ENCODE measurements around the gene FIBCD1.
A peak's percentile ranks its signal among the peaks of the same experiment; 100 is the strongest.
"Not testable (repeated sequence)": the region's sequence is repeated elsewhere in the genome, so short reads cannot be mapped to it uniquely, and the experiment has no call there.

The FIBCD1 gene

DNA sequence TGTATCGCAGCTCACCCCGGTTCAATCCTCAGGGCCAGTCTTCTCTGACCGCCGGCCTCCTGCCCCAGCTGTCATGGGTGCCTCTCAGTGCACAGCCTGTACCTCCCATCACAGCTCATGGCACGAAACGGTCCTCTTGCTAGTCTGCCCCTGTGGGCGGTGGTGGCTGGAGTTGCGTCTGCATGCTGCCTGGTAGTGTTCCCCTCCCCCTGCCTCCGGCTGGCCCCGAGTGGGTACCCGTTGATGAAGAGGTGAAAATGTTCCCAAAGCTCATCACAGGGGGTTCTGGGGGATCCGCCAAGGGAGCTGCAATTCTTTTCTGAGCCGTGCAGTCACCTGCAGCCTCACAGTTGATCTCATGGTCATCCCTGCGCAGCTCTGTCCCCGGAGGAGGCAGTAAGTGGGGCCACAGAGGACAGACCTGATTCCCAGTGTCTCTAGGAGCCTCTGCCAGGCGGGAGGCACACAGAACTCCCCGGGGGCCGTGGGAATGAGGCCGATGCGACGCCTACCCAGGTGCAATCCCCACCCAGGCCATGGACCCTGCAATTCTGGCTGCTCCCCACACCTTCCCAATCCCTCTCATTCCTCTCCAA lies 34.7 kb upstream of the FIBCD1 start:
- DNase-seq (ENCODE audit: low read depth, low spot score) = no peak

DNA sequence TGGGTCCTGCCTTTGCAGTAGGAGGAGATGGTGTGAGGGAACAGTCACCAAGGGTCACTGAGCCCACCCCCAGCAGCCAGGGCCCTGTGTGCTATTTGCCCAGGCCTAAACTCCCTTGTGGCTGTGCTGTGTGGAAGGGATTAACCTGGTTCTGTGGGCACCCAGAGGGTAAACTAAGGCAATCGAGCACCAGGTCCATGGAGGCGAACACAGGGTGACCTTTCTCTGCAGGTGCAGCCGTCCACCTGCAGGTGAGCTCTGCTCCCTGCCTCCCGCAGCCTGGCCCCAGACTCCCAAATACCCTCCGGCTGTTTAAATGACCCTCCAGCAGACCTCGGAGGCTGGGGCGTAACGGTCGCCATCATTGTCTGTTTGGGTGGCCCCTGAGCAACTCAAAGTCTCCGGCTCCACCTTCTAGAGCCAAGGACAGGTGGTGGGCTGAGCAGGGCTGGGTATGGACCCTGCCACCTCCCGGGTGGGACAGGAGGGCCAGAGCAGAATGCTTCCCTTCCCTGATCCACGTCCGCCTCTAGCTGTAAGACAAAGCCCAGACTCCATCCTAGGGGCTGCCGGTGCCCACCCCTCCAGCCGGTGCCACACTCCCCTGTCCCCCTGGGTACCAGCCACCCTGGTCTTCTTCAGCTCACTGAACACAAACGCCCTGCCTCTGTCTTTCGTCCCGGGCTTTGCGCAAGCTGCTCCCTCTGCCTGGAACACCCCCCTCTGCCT lies 34.1 kb upstream of the FIBCD1 start:
- no peak for DNase-seq (ENCODE audit: low read depth, low spot score)

DNA sequence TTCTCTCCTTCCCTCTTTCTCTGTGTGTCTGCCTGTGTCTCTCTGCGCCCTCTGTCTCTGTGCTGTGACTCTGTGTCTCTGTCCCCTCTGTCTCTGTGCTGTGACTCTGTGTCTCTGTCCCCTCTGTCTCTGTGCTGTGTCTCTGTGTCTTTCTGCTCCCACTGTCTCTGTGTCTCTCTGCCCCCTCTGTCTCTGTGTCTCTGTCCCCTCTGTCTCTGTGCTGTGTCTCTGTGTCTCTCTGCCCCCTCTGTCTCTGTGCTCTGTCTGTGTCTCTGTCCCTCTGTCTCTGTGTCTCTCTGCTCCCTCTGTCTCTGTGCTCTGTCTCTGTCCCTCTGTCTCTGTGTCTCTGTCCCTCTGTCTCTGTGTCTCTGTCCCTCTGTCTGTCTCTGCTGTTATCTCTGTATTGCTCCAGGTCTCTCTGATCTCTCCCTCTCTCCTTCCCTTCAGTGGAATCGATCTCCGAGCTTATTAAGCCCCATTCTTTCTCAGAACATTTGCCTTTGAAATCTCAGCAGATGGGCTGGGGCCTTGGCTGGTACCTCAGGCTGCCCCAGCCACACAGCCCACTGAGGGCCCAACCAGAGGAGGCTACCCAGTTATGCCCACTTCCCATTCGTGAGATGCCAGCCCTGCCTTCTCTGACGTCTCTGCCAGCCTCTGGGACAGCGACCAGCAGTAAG lies 33.4 kb upstream of the FIBCD1 start:
- no peak for DNase-seq (ENCODE audit: low read depth, low spot score)

DNA sequence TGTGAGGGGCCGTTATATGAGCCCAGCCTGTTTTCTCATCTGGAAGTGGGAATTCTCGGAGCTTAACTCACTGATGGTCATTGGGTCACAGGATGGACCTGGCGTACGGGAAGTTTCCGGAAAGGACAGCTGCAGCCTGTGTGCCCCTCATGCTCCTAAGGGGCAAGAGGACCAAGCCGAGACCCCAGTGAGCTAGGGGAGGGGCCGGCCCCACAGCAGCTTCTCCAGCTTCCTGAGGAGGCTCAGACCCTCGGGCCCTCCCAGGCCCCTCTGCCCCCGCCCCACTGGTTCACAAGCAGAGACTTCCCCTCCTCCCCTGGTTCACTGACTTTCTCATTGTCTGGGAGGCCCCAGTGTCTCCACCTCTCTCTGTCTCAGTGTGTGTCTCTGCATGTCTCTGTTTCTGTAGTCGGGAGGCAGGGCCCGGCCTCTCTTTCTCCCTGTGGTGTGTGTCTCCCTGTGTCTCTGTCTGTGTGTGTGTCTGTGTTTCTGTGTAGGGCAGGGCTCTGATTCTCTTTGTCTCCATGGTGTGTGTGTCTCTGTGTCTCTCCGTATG lies 32.3 kb upstream of the FIBCD1 start:
- no peak for DNase-seq (ENCODE audit: low read depth, low spot score)

DNA sequence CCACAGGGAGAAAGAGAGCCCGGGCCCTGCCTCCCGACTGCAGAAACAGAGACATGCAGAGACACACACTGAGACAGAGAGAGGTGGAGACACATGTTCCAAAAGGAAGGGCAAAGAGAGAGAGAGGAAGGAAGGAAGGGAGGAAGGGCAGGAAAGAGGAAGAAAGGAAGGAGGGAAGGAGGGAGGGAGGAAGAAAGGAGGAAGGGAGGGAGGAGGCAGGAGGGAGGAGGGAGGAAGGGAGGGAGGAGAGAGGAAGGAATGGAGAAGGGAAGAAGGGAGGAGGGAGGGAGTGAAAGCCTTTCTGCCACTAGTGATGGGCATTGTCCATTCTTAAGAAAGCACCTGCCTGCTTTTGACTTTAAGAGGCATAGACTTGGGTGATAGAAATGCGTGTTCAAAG lies 31.8 kb upstream of the FIBCD1 start:
- DNase-seq (ENCODE audit: low read depth, low spot score) = no peak

DNA sequence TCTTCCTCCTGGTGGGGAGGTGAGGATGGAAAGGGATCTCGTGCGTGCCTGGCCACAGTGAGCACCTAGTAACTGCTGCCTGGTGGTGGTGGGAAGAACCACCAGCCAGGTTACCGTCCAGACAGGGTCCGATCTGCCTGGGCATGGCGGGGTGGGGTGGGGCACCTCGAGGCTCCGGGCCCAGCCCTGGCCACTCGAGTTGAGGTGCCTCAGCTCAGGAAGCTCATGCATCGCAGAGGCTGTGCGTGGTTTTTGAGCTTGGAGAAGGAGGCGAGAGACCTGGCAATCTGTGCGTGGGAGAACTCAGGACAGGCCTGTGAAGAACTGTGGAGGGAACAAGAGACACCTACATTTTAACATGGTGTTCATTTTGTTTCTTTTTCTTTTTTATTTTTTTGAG lies 31.0 kb upstream of the FIBCD1 start:
- DNase-seq (ENCODE audit: low read depth, low spot score) = no peak

DNA sequence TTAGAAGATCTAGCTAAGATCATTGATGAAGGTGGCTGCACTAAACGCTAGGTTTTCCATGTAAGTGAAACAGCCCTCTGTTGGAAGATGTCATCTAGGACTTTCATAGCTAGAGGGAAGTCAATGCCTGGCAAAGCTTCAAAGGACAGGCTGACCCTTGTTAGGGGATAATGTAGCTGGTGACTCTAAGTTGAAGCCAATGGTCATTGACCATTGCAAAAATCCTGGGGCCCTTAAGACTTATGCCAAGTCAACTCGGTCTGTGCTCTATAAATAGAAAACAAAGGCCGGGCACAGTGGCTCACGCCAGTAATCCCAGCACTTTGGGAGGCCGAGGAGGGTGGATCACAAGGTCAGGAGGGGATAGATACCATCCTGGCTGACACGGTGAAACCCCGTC lies 26.6 kb upstream of the FIBCD1 start:
- no peak for DNase-seq (ENCODE audit: low read depth, low spot score)

DNA sequence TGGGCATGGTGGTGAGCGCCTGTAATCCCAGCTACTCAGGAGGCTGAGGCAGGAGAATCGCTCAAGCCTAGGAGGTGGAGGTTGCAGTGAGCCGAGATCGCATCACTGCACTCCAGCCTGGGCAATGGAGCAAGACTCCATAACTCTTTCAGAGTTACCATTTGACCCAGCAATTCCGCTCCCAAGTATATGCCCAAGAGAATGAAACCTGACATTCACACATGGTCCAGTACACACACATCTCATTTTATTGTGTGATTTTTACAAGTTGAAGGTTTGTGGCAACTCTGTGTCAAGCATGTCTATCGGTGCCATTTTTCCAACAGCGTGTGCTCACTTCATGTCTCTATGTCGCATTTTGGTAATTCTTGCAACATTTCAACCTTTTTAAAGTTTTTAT lies 24.9 kb upstream of the FIBCD1 start:
- no peak for DNase-seq (ENCODE audit: low read depth, low spot score)

DNA sequence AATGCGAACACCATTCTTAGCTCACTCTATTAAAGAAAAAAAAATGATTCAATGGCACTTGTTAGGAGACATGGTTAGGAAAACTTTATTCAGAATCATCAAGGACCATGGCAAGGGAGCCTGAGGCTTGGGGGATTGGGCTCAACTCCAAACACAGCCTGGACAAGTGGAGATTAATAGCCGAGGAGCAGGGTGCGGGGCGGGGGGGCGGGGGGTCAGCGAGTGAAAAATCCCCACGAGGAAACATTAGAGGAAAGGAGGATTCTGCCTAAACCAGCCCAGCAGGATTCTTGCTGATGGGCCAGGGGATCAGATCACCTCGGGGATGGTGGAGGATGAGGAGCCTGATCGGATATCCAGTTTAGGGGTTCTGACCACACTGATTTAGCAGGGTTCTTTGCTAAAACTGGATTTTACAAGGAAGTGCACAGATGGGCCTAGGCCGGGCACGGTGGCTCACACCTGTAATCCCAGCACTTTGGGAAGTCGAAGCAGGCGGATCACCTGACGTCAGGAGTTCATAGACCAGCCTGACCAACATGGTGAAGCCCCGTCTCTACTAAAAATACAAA lies 24.4 kb upstream of the FIBCD1 start:
- no peak for DNase-seq (ENCODE audit: low read depth, low spot score)

DNA sequence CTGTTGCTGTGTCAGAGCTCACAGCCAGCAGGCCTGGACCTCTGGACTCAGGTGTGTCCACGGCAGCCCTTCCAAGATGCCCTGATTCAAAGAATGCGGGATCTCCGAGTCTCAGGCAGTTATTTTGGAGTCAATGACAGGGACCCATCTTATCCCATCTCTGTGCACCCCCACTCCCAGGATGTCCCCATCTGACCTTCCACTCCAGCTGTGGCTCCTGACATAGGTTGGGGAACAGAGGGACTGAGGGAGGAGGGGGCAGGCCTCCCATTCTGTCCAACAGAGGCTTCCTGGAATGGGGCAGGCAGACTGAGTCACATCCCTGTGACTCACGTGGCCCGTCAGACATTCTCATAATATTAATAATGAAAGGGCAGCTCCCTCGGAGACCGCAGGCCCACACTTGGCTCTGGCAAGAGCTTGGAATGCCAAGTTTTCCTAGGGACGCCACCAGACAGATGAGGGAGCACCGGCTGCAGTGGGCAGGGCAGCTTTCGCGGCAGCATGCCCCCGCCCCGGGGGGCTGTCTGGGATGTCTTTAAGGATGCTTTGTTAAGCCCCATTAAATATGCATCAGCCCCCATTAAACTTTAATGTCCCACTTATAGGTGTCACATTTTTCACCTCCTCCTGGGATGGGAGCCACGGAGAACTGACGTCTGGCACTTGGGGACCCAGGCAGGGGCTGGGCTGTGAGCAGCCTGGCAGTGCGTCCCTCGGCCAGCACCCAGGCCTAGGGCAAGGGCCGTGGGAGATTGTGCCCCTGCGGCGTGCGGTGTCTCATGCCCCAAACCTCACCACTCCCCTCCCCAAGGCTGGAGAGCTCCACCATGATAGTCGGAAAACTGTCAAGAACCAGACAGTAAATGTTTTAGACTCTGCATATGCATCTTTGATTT lies 23.6 kb upstream of the FIBCD1 start:
- DNase-seq (ENCODE audit: low read depth, low spot score) = peak; percentile 16

DNA sequence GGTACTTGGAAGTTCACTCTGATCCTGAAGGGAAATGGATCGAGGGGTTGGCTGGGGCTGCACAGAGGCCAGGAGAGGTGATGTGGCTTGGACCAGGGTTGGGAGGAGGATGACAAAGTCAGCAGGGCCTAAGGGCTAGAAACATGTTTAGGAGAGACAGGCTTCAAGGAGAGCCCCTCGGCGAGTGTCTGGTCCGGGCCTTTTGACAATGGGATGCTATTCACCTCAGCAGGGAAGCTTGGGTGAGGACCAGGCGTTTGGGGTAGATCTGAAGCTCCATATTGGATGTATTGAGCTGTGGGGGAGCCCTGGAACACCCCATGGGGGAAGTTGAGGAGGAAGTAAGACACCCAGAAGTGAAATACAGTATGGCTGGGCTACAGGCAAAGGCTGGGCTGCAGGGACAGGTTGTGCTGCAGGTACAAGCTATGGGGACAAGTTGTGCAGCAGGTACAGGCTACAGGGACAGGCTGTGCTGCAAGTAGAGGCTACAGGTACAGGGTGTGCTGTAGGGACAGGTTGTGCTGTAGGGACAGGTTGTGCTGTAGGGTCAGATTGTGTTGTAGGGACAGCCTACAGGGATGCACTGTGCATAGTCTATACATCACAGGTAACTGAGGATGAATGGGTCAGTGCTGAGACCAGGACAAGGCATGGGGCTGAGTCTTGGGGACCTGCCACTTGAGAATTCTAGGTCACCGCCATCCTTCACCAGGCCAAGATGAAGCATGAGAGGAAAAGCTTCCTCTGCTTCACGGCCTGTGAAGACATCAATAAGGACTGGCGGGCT lies 22.7 kb upstream of the FIBCD1 start:
- DNase-seq (ENCODE audit: low read depth, low spot score) = no peak

DNA sequence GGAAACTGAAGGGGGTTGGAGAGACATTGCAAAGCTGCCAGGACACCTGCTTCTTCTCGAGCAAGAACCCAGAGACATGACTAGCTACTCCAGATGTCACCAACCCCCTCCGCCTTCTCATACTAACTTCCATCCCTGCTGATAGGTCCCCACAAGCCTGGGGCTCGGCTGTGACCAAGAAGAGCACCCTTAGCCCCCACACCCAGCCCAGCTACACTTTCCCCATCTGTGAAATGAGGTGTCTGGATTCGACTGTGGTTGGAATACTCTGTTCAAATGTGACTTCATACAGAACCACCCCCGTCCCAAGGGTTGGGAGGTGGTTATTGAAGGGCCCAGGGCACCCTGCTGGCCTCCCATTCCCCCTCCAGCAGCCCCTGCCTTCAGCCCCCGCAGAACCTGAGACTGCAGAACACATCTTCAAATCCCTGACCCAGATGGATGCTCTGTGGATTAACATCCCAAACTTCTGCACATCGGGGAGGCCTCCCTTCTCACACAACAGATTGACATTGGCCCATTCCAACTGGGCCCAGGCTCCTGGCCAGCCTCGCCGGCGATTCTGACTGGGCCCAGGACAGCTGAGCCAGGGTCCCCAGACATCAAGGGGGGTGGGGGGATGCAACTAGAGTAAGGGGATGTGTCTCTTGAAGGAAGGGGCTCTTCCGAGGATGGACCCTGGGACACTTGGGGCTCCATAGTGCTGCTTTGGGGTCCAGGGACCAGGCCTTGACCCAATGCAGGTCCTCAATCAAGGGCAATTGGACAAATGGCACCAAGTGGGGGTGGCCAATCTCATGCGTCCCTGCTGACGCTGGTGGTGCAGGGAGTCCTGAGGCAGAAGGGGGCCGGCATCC lies 21.7 kb upstream of the FIBCD1 start:
- no peak for DNase-seq (ENCODE audit: low read depth, low spot score)

DNA sequence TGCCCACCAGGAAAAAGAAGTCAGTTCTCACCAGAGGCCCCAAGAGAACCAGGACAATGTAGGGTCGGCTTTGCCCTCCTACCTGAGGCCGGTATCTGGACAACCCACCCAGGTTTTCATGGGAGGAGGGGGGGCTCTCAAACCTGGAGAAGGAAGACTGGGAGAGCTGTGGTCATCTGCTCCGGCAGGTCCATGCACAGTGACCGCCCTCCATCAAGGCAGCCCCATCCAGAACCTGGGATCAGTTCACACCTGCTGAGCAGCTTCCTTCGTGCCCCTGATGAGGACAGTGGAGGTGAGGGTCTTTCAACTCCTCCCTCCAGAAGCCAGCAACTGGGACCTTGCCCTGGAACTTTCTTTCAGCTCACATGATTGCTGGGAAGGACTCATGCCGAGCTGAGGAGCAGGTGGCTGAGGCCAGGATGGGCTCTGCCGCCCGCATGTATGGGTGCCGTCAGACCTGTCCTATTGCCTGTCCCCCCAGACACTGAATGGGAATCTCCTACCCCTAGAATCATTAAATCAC lies 20.8 kb upstream of the FIBCD1 start:
- no peak for DNase-seq (ENCODE audit: low read depth, low spot score)

DNA sequence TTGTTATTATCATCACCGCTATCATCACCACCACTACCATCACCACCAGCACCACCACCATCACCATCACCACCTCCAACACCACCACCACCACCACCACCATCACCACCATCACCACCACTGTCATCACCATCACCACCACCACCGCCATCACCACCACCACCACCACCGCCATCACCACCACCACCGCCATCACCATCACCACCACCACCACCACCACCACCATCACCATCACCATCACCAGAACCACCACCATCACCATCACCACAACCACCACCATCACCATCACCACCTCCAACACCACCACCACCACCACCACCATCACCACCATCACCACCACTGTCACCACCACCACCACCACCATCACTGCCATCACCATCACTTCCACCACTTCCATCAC lies 19.5 kb upstream of the FIBCD1 start:
- DNase-seq (ENCODE audit: low read depth, low spot score) = not testable (repeated sequence)

DNA sequence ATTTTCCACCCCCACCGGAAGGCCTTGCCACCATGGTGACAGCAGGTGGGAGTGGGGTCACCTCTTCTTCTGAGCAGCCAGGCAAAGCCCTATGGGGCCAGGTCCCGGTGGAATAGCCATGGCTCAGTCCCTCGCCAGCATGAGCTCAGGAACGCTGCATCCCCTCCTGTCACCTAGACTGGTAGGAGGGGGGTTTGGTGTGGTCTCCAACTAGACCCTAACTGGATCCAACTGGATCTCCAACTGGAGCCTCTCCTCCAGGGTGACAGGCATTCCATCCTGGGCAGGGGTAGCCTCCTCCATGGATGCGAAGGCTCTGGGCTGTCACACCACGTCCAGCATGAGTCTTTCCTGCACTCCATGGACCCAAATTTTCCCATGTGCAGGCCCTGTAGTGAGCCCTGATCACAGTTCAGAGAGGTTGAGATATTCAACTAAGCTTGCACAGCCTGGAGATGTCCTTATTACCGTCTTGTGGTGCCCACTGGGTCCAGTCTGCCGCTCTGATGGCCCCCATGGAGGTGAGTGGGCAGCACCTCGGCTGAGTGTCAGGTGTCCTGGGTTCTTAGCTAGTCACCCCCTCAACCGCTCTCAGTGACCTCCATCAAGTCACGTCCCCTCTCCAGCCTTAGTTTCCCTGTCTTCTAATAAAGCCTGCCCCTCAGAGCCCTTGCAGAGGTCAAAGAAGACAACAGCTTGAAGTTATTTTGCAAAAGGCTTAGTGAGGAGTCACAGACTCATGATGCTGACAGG lies 18.6 kb upstream of the FIBCD1 start:
- DNase-seq (ENCODE audit: low read depth, low spot score) = no peak

DNA sequence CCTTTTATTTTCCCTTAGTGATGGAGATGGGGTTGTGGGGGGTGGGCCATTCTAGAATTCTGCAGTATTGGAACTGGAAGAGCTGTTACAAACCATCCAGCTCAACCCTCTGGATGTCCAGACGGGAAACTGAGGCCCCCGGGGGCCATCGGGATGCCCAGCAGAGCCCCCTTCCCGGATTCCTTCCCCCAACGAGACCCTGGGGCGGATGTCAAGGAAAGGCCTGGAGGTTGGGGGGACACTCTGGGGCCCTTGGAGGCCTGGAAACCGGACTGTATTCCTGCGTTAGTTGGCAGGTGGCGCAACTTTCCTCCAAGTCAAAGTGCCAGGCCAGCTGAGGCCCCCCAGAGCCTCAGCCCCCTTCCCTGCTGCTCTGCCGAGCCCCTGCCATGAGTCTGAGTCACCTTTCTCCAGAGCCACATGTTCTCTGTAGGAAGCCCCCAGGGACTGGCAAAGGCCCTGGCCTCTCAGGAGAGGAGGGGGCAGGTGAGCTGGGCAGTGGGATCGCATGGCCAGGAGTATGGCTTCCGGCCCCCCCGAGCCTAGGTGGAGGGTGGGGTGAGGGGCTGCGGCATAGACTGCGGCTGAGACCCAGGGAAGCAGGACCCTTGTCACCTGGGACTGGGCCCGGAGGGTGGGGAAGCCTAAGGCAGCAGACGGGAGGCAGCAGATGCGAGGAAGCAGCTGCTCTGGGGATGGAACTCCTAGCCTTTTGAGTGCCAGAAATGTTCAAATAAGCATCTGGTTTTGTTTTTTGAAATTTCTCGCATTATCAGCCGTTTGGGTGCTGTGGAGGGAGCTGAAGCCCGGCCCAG lies 17.8 kb upstream of the FIBCD1 start:
- no peak for DNase-seq (ENCODE audit: low read depth, low spot score)

DNA sequence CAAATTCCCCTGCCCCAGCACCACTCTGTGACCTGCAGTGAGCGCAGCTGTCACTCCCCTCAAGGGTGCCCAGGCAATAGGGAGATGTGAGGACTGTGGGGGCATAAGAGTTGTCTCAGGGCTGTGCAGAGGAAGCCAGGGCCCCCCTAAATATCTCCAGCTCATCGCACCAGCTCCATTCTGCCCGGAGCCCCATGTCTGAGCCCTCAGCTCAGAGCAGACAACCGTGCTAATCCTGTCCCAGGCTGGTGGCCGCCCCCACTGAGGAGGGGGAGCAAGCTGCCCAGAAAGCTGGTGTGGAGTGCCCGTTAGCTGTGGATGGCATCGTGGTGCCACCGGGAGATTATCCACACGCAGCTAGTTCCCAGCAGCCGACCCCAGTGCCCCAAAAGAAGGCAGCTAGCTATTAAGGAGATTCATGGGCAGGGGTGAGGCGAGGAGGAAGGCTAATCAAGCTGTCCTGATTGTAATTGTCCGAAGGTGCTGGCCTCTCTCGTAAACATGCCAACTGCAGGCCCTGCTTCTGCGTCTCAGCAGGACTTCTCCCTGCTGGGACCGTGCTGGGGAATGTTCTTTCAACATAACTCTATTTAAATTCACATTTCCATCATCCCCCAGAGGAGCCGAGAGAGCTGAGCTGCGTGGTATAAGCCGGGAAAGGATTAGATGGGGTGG lies 17.0 kb upstream of the FIBCD1 start:
- DNase-seq (ENCODE audit: low read depth, low spot score) = no peak
